HepG2 (cell line): ENCODE results near the gene RBBP8NL. TPM values are rescaled to one million over a fixed set of nuclear protein-coding genes. Genes with fewer than 3 reads are reported as not detected.
A peak's percentile ranks its signal among the peaks of the same experiment; 100 is the strongest.

Experiments used
- ARHGAP35 ChIP-seq: sonication (generic); formaldehyde crosslinking; IDR thresholded peaks from 2 replicates; pipeline ENCODE4 v1.9.0; 2022; ENCODE audit warnings: mild to moderate bottlenecking, inconsistent platforms, moderate library complexity, missing genetic modification reagents, borderline replicate concordance
- DNMT3B ChIP-seq: conservative IDR thresholded peaks from 2 replicates; pipeline ENCODE4 v1.6.1; 2016; ENCODE audit warnings: missing biosample characterization, control low read depth
- EP300 ChIP-seq, 3 experiments: sonication (generic) in 1 of 3; formaldehyde crosslinking in 1 of 3; IDR thresholded peaks; 2 replicates each; pipeline versions ENCODE4 v1.5.1 to v1.6.1; 2011 to 2020; ENCODE audit warnings: low read depth in 2 of 3, low read length in 2 of 3, borderline replicate concordance in 1 of 3, improper control_type of control experiment in 1 of 3, mild to moderate bottlenecking in 1 of 3, missing genetic modification reagents in 1 of 3, moderate library complexity in 1 of 3
- GZF1 ChIP-seq: sonication (generic); formaldehyde crosslinking; IDR thresholded peaks from 2 replicates; pipeline ENCODE4 v1.5.1; 2020; ENCODE audit warnings: mild to moderate bottlenecking, missing genetic modification reagents
- ISL2 ChIP-seq: sonication (generic); formaldehyde crosslinking; IDR thresholded peaks from 2 replicates; pipeline ENCODE4 v1.5.0; 2020; ENCODE audit warnings: missing genetic modification reagents
- JARID2 ChIP-seq: sonication (generic); formaldehyde crosslinking; IDR thresholded peaks from 2 replicates; pipeline ENCODE4 v1.8.1; 2023; ENCODE audit warnings: missing genetic modification reagents, inconsistent platforms; ENCODE audit not compliant: insufficient replicate concordance
- NKX3-1 ChIP-seq: sonication (generic); formaldehyde crosslinking; IDR thresholded peaks from 2 replicates; pipeline ENCODE4 v1.5.0; 2020; ENCODE audit warnings: missing genetic modification reagents
- POLR2G ChIP-seq: fragments of 200-400 bp; formaldehyde crosslinking; IDR thresholded peaks from 2 replicates; pipeline ENCODE4 v1.6.1; 2018; ENCODE audit warnings: mild to moderate bottlenecking, low read depth, low read length, moderate library complexity
- TAF1 ChIP-seq: sonication (generic); formaldehyde crosslinking; IDR thresholded peaks from 2 replicates; pipeline ENCODE4 v1.4.0; 2020; ENCODE audit warnings: missing genetic modification reagents
- THYN1 ChIP-seq: sonication (generic); formaldehyde crosslinking; IDR thresholded peaks from 2 replicates; pipeline ENCODE4 v1.8.1; 2023; ENCODE audit warnings: low read depth, mild to moderate bottlenecking, moderate library complexity, missing genetic modification reagents, borderline replicate concordance
- ZFP82 ChIP-seq: sonication (generic); formaldehyde crosslinking; IDR thresholded peaks from 2 replicates; pipeline ENCODE4 v1.5.1; 2020; ENCODE audit warnings: mild to moderate bottlenecking, missing genetic modification reagents, borderline replicate concordance
- ZFP90 ChIP-seq: sonication (generic); formaldehyde crosslinking; IDR thresholded peaks from 2 replicates; pipeline ENCODE4 v1.8.0; 2022; ENCODE audit warnings: missing genetic modification reagents, mild to moderate bottlenecking, inconsistent platforms, borderline replicate concordance
- ZNF260 ChIP-seq: sonication (generic); formaldehyde crosslinking; IDR thresholded peaks from 2 replicates; pipeline ENCODE4 v1.4.0; 2020; ENCODE audit warnings: missing genetic modification reagents, low read depth, mild to moderate bottlenecking, borderline replicate concordance
- ZNF737 ChIP-seq: sonication (generic); formaldehyde crosslinking; IDR thresholded peaks from 2 replicates; pipeline ENCODE4 v1.5.0; 2020; ENCODE audit warnings: missing genetic modification reagents, mild to moderate bottlenecking, borderline replicate concordance
- ZSCAN12 ChIP-seq: sonication (generic); formaldehyde crosslinking; IDR thresholded peaks from 2 replicates; pipeline ENCODE4 v1.9.0; 2021; ENCODE audit warnings: mild to moderate bottlenecking, missing genetic modification reagents
- polyA plus RNA-seq, 8 experiments: library from polyadenylated mRNA; depleted of rRNA in 3 of 8; stranded (reverse) in 7 of 8; unstranded in 1 of 8; fragments of >200 nt; fragmentation: Illumina TruSeq in 4 of 8; extraction: Trizol in 4 of 8; gene quantifications; 2 replicates each; pipeline versions ENCODE4 v1.2.1 to v1.2.3, GENCODE V29; 2011 to 2016; ENCODE audit warnings: low read depth in 4 of 8, missing spikeins in 1 of 8, mixed read lengths in 1 of 8; ENCODE audit not compliant: insufficient read depth in 1 of 8
- total RNA-seq, 5 experiments: library from RNA; depleted of rRNA; stranded (reverse); fragments of >200 nt; fragmentation: Illumina TruSeq; extraction: Trizol; gene quantifications; 2 replicates each; pipeline ENCODE4 v1.2.3, GENCODE V29; 2016; ENCODE audit warnings: low read depth in 1 of 5
- TF ChIP-seq, protein P1 (sequence below): sonication (generic); formaldehyde crosslinking; IDR thresholded peaks from 2 replicates; pipeline ENCODE4 v1.4.0; 2020; ENCODE audit warnings: missing genetic modification reagents
- TF ChIP-seq, protein P2 (sequence below), 2 experiments: sonication (generic) in 1 of 2; formaldehyde crosslinking in 1 of 2; IDR thresholded peaks; 2 replicates each; pipeline versions ENCODE4 v1.5.1 to v1.6.1; 2011 to 2020; ENCODE audit warnings: borderline replicate concordance in 1 of 2, low read depth in 1 of 2, low read length in 1 of 2, mild to moderate bottlenecking in 1 of 2, missing genetic modification reagents in 1 of 2, moderate library complexity in 1 of 2
- TF ChIP-seq, protein P3 (sequence below): sonication (generic); formaldehyde crosslinking; IDR thresholded peaks from 2 replicates; pipeline ENCODE4 v1.4.0; 2020; ENCODE audit warnings: missing genetic modification reagents
- TF ChIP-seq, protein P4 (sequence below): sonication (generic); formaldehyde crosslinking; IDR thresholded peaks from 2 replicates; pipeline ENCODE4 v1.5.0; 2020; ENCODE audit warnings: missing genetic modification reagents

RBBP8NL gene
- total and polyA plus RNA-seq, 2 of the 13 experiments (the other 11 are each of a cell fraction or from before 2014, with no cell fraction given) = 0.69 to 0.86 TPM

DNA sequence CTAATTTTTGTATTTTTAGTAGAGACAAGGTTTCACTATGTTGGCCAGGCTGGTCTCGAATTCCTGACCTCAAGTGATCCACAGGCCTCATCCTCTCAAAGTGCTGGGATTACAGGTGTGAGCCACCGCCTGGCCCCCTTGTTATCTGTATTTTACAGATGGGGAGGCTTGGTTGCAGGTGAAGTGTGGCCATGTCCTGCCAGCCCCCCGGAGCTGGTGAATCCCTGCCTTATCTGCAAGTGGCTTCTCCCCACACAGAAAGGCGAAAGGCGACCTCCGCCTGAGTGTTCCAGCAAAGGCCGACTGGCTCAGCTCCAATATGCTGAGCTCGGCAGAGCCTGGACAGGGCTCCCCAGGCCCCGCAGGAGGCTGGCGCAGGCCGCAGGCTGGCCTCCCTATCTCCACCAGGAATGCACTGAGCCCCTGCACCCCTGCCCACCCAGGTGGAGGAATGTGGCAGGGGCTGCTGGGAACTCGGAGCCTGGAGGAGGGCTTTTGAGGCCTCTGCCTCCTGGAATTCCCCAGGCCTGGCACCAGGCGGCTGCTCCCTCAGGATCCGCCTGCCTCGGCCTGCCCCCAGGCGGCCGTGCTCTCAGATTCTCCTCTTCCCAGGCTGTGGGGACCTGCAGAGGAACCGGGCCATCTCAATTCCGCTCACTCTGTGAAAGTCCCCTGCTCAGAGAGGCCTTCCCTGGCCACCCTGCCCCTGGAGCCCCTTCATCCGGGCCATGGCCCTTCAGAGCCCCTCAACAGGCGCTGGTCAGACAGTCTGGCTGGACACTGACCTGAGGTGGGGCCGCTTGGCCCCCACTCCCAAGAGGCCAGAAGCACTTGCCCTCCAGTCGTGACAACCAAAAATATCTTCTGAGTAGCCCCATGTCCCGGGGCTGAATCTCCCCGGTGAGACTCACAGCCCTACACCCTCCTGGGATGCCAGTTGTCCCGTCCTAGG, 51.0 kb downstream of the RBBP8NL start (continued):
- TF ChIP-seq, protein P1, sequence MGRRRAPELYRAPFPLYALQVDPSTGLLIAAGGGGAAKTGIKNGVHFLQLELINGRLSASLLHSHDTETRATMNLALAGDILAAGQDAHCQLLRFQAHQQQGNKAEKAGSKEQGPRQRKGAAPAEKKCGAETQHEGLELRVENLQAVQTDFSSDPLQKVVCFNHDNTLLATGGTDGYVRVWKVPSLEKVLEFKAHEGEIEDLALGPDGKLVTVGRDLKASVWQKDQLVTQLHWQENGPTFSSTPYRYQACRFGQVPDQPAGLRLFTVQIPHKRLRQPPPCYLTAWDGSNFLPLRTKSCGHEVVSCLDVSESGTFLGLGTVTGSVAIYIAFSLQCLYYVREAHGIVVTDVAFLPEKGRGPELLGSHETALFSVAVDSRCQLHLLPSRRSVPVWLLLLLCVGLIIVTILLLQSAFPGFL (CRISPR knock-in tag) = 0 out of 2 replicates have a peak, but pooled peaks have one; percentile 40
- TF ChIP-seq THYN1 (CRISPR knock-in tag) = 0 out of 2 replicates have a peak, but pooled peaks have one; percentile 63
- TF ChIP-seq NKX3-1 (CRISPR knock-in tag) = peak; percentile 55
- TF ChIP-seq DNMT3B (CRISPR knock-in tag) = no peak
- TF ChIP-seq ZSCAN12 (CRISPR knock-in tag) = 0 out of 2 replicates have a peak, but pooled peaks have one; percentile 46
- TF ChIP-seq ZNF260 = 0 out of 2 replicates have a peak, but pooled peaks have one; percentile 45
- TF ChIP-seq ARHGAP35 = no peak
- peak; percentile 88 for TF ChIP-seq POLR2G
- TF ChIP-seq JARID2 (CRISPR knock-in tag) = no peak
- peak; percentile 79 for TF ChIP-seq TAF1 (CRISPR knock-in tag)
- TF ChIP-seq ZNF737 (CRISPR knock-in tag) = no peak
- TF ChIP-seq ISL2 = peak; percentile 80; the same call in 1 of the 2 replicates
- peak; percentile 90 for TF ChIP-seq ZFP90 (CRISPR knock-in tag)
- TF ChIP-seq, protein P2, sequence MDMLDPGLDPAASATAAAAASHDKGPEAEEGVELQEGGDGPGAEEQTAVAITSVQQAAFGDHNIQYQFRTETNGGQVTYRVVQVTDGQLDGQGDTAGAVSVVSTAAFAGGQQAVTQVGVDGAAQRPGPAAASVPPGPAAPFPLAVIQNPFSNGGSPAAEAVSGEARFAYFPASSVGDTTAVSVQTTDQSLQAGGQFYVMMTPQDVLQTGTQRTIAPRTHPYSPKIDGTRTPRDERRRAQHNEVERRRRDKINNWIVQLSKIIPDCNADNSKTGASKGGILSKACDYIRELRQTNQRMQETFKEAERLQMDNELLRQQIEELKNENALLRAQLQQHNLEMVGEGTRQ (IDR thresholded peaks at IDR 0.05; ENCODE audit: low read depth, low read length) = no peak
- TF ChIP-seq, protein P2 (CRISPR knock-in tag; IDR thresholded peaks at IDR 0.05; ENCODE audit: borderline replicate concordance) = no peak
- TF ChIP-seq, protein P3, sequence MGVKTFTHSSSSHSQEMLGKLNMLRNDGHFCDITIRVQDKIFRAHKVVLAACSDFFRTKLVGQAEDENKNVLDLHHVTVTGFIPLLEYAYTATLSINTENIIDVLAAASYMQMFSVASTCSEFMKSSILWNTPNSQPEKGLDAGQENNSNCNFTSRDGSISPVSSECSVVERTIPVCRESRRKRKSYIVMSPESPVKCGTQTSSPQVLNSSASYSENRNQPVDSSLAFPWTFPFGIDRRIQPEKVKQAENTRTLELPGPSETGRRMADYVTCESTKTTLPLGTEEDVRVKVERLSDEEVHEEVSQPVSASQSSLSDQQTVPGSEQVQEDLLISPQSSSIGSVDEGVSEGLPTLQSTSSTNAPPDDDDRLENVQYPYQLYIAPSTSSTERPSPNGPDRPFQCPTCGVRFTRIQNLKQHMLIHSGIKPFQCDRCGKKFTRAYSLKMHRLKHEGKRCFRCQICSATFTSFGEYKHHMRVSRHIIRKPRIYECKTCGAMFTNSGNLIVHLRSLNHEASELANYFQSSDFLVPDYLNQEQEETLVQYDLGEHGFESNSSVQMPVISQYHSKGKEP (CRISPR knock-in tag) = no peak
- peak; percentile 95 for TF ChIP-seq ZFP82 (CRISPR knock-in tag)
- TF ChIP-seq EP300 (IDR thresholded peaks at IDR 0.05; ENCODE audit: low read depth in 2 of 2, low read length in 2 of 2) = no peak
- TF ChIP-seq EP300 (CRISPR knock-in tag; IDR thresholded peaks at IDR 0.05; ENCODE audit: borderline replicate concordance) = peak; percentile 59; the same call in 1 of the 2 replicates
- TF ChIP-seq, protein P4, sequence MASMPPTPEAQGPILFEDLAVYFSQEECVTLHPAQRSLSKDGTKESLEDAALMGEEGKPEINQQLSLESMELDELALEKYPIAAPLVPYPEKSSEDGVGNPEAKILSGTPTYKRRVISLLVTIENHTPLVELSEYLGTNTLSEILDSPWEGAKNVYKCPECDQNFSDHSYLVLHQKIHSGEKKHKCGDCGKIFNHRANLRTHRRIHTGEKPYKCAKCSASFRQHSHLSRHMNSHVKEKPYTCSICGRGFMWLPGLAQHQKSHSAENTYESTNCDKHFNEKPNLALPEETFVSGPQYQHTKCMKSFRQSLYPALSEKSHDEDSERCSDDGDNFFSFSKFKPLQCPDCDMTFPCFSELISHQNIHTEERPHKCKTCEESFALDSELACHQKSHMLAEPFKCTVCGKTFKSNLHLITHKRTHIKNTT (CRISPR knock-in tag) = no peak
- no peak; the same call in 1 of the 2 replicates for TF ChIP-seq GZF1 (CRISPR knock-in tag)
